ENCODE data around the gene NTNG1.
"Not testable (repeated sequence)": the region's sequence is repeated elsewhere in the genome, so short reads cannot be mapped to it uniquely, and the experiment has no call there.

NTNG1 gene

DNA sequence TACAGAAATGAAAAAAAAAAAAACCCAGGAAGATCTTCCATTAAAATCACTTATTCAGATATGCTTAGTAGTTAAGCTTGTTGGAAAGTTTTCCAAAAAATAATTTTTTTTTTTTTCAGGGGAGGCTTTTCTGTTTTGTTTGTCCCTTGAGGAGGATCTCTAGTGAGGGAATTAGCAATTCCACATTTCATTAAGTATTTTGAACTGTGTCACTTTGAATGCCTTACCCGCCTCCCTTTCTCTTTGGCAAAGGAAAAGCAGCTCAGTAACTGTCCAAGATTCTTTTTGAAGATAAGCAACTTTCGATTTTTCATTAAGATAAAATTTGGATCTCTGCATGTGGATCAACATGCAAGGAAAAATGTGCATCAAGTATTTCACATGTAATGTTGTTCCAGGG is 1.8 kb downstream of the NTNG1 start:
- no peak for DNase-seq (ENCODE audit: low read depth in 2 of 3, low spot score in 1 of 3)

DNA sequence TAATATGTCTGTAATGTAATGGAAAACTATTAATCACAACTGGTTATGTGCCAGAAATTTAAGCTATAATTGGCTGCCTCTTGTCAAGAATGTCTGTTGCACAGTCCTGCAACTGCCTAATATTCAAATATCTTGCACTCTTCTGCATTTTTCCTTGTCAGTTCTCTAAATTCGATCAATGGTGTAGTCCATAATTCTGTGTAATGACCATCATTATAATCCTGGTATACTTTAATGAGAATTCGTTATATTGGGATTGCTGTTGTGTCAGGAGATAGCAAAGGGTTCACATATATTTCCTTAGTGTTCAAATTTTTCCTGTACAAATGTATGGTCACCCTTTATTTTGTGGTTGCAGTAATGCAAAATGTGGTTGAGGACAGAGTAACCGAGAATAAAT is 4.8 kb downstream of the NTNG1 start:
- no peak for DNase-seq (ENCODE audit: low read depth in 2 of 3, low spot score in 1 of 3)

DNA sequence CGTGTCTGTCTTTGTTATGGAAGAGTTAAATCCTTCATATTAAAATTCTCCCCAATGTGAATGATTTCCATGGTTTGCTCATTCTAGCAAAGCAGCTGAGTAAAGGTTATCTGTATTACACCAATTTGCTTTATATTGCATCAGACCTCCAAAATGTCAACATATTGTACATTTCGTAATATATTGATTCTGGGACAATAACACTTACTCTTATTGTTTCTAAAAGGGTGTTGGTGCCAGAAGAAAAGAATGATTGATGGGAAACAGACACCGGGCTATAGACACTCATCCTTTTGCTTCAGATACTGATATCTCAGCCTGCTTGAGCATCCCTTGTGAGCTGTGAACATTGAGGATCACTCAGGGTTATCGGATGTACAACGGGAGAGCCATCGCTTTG is 7.0 kb downstream of the NTNG1 start:
- no peak for DNase-seq (ENCODE audit: low read depth in 2 of 3, low spot score in 1 of 3)

DNA sequence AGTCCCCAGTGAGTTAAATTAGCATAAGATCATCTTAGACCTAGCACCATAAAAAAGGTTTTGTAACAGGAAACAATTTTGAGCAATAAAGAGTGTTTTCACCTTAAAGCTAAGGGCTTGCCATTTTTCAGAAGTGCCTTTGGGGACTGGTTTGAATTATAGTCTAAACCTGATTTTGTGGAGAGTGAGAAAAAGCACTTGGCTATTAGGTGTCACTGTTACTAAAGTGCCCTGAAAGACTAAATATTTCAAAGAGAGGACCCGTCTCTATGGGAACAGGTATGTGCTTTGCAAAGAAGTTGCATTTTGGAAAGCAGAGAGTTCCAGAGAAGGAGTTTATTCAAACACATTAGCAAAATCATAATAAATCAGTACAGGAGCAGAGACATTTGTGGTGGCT is 9.1 kb downstream of the NTNG1 start:
- no peak for DNase-seq (ENCODE audit: low read depth in 2 of 3, low spot score in 1 of 3)

DNA sequence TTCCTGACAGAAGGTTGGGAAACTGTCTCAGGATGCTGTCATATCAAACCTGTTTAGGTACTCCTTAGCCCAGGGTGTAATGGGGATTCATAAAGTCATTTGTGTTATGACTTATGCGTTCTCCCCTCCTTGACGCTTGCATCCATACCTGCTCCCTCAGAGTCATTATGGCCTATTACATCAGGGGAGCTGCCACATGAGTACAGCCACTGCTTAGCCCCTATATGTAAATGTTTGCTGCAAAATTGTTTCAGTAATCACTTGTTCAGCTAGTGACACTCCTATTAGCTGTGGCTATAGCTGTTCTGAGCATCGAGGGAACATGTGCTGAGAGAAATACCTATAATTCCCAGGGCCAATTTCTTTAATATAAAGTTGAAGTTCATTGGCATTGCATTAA is 10.5 kb downstream of the NTNG1 start:
- DNase-seq (ENCODE audit: low read depth in 2 of 3, low spot score in 1 of 3), result no peak

DNA sequence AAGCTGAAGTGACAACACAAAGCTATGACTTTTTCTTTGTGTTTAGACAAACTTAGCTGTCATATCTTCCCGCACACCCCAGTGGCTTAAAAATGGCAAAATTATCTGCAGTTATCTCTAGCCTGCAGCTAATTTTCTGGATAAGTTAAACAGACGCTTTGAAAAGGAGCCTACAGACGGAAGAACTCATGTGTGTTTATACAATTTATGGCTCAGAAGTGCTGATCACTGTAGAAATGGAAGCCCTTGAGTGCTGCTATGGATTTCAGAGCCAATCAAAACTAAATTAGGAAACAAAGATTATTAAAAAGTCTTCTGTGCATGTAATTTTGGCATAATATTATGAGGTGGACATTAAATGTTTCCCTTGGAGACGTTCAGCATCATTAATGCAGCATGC is 11.6 kb downstream of the NTNG1 start:
- no peak for DNase-seq (ENCODE audit: low read depth in 2 of 3, low spot score in 1 of 3)

DNA sequence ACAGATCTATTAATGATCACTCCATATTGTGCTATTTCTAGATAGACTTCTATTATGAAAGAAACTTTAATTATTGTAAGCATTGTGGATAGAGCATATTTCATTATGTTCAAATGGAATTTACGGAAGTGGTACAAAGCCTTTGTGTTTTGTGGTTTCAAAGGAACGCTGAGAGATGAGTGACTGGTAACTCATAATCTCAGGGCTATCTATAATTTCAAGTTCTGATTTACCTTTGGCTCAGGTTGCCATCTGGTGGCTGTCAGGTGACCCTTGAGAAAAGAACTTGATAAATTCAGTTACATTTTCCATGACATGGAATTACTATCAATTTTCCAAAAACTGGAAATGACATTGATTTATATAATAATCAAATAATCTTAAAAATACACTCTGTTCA is 12.2 kb downstream of the NTNG1 start:
- DNase-seq (ENCODE audit: low read depth in 2 of 3, low spot score in 1 of 3), result no peak

DNA sequence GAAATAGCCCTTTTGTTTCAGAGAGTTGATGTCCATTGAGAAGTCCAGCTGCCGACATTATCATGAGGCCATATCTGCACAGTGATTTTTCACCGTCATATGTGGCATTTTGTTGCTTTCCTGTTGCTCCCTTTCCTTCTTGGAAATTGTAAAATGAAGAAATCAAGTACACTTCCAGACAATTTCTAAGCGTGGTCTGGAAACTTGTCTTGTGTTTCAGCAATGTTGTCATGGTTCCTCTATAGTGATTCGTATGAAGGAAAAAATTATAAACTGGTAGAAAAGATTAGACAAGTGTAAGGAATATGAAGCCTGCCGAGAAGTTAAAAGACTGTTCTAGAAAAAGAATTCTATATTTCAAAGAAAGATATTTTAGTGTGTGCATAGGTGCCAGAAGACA is 17.7 kb downstream of the NTNG1 start:
- no peak for DNase-seq (ENCODE audit: low read depth in 2 of 3, low spot score in 1 of 3)

DNA sequence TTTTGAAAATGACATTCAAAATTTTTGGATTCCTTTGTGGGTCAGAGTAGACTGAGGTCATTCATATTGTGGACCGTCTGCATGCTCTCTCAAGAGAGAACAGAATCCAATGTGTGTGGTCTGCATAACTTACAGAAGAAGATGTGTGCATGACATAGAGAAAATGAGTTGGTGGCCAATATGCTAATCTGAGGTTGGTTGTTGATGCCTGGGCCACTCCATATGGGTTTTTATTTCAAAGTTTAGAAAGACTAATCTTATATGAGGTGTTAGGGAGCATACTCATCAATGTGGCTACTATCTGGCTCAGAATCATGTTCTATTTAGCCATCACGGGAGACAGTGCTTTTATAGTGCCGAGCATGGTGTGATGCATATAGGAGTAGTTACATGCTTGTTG is 18.2 kb downstream of the NTNG1 start:
- DNase-seq (ENCODE audit: low read depth in 2 of 3, low spot score in 1 of 3), result no peak

DNA sequence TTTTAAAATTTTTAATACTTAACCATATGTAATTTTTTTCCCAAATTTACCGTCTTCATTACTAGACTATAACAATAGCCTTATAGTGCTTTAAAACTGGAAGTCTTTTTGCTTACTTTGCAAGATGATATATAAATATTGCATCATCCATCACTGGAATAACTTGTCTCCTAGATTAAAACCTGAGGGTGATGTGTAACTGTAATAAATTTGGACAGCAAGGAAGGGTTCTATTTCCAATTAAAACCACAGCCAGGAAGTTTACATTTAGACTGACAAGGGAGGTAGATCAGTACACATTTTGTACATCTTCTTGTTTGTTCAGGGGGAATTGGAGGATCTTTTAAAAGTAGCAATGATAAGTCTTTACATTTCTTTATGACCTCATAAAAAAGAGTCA is 21.9 kb downstream of the NTNG1 start:
- no peak for DNase-seq (ENCODE audit: low read depth in 2 of 3, low spot score in 1 of 3)

DNA sequence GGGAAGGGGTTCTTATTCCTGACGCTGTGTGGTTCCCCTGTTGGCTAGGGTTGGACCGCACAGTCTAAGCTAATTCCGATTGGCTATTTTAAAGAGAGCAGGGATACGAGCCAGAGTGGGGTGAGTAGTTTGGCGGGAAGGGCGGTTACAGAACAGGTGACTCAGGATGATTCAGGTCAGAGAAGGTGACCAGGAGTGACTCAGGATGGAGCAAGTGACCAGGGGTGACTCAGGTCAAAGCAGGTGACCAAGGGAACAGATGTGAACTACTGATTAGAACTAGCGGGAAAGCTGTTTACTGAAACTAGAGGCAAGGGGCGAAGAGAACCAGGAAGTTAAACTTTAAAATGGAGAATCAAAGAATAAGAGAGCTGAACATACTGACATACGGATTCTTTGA is 24.1 kb downstream of the NTNG1 start:
- DNase-seq (ENCODE audit: low read depth in 2 of 3, low spot score in 1 of 3), result not testable (repeated sequence)

DNA sequence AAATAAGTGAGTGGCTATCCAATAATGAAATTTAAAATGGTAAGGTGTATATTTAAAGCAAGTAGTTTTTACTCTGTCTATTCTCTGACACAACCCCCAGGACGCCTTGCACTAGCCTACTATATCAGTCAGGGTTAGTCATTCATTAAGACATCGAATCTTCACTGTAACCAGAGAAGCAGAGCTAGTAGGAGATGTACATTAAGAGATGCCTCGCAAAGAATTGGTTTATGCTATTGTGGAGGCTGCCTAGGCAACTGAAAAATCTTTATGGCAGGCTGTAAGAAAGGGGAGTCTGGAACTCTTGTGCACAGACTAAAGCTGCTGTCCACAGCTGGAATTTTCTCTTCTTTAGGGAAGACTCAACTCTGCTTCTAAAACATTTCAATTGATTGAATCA is 28.8 kb downstream of the NTNG1 start:
- no peak for DNase-seq (ENCODE audit: low read depth in 2 of 3, low spot score in 1 of 3)

DNA sequence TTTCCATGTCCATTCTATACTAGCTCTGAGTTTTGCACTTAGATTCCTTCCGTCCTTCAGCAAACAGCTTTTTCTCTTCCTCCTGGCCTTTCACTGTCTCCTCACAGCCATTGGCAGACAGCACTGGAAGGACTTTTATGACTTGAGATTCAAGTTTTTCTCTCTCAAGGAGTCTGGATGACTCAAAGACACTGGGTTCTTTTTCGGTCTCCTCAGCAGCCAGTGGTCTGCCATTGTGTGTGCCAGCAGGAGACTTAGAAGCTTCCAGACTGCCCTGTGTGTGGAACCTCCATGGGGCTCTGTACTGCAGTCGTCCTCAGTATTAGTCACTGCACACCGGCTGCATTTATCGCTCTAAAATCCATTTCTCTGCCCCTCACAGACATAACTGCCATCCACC is 30.5 kb downstream of the NTNG1 start:
- no peak for DNase-seq (ENCODE audit: low read depth in 2 of 3, low spot score in 1 of 3)

DNA sequence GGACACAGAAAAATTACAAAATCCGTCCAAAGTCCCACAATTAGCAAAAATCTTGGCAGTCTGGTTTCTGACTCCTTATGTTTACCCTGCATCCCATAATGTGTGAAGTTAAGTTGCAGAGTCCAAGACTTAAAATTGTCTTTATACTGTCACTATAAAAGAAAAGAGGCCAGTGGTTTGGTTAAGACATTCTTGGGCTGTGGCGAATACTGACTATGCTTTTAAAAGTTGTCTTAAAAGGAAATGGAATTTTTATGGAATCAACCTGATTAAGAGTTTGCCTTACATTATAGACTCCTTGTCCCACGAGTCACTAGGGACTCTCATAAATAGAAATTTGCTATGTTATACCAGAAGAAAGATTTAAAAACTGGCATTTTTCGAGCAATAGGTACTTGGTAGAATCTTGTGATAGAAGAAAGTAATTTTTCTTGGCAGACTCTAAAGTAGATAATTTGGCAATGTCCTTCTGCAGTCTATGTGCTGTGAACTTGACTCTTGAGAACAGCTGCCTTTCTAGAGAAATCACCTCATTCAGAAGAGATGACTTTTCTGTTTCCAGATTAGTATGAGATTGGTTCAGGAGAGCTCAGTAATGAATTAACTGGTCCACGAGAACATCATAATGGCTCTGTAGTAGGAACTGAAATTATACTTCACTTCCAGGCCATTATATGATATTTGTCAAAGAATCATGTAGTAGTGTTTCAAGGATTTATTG is 31.8 kb downstream of the NTNG1 start:
- DNase-seq (ENCODE audit: low read depth in 2 of 3, low spot score in 1 of 3), result no peak

DNA sequence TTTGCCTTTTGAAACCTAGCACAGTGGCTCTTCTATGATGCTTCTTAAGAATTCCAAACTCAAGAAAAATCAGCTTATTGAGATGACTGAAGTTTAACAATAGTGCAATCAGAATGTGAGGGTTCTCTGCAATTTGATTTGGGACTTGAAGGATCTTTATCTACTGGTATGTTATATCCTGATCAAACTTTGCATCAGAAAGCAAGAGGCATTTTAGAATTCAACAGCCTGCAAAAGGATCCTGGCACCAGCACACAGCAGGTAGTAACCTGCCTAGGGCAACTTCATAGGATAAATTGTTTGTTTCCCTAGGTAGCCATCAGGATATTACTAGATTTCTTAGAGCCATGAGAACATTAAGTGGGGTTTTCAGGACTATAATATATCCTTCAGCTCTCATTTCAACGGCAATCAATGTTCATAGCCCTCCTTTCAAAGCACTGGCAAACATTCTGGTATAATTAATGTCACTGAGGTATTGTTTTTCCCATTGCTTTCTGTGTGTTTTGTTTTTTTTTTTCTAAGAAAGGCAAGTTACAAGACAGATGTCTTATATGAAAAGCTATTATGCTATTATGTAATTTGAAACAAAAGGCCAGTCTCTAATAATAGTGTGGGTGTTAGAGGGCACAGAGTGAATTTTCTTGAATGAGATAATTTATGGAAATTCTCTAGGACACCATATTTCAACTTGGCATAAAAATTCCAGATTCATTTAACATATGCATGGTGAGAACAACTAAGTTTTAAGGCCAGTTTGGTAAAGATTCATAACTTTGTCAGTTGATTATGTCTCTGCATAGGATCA is 34.5 kb downstream of the NTNG1 start:
- no peak for DNase-seq (ENCODE audit: low read depth in 2 of 3, low spot score in 1 of 3)

DNA sequence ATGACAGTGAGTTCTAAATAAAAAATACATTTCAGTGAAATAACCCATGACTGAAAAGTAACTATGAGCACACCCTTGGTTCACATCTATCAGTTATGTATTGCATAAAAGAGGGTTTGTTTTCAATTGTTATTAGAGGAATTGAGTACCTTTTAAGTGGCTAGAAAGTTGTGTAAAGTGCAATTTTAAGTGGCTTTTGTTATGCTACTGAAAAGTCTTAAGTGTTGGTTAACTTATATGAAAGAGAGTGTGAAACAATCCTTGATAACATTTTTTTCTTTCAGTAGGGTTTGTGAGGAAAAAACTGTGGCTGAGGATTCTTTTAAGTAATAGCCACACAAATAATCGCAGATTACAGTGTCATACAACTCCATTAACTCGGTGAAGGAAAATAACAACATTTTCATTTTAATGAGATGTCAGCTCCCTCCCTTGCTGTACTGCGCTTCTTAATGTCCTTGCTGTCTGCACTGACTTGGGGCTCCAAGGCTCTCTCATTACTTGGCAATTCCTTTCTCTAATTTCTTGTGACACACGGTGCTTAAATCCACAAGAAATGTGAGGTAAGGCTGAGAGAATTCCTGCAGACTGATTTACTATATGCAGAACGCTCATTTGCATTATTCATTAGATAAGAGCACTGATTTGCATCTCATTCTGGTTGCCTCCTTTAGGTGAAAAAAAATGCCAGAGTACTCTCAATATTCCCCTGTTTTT is 40.6 kb downstream of the NTNG1 start:
- DNase-seq (ENCODE audit: low read depth in 2 of 3, low spot score in 1 of 3), result no peak

DNA sequence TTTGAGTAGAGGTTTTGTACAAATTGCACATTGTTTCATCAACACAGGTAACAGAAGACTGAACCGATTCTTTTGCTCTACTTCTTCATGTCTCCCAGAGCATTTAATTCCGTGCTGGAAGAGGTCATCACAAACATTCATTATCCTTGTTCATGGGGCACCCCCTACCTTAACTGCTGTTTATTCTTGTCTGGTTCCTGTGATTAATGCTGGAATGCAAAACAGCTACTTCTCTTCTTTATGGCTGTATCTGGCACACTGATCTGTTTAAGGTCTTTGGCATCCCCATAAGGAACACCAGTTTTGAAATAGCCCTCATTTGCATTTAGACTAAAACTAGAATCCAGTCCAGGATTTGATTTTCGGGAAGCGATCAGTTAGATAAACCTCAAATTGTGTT is 42.2 kb downstream of the NTNG1 start:
- DNase-seq (ENCODE audit: low read depth in 2 of 3, low spot score in 1 of 3), result no peak

DNA sequence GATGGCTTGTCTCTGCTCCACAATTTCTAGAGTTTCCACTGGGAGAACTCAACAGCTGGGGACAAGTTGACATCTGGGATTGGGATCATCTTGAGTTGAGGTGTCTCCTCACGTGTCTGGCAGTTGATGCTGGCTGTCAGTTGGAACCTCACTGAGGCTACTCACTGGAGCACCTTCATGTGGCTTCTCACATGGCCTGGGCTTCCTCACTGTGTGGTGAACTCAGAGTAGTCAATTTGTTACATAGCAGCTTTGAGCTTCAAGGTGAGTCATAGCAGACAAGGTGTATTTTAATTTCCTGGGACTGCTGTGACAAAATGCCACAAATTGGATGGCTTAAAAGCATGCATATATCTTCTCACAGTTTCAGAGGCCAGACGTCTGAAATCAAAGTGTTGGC is 44.0 kb downstream of the NTNG1 start:
- DNase-seq (ENCODE audit: low read depth in 2 of 3, low spot score in 1 of 3), result no peak

DNA sequence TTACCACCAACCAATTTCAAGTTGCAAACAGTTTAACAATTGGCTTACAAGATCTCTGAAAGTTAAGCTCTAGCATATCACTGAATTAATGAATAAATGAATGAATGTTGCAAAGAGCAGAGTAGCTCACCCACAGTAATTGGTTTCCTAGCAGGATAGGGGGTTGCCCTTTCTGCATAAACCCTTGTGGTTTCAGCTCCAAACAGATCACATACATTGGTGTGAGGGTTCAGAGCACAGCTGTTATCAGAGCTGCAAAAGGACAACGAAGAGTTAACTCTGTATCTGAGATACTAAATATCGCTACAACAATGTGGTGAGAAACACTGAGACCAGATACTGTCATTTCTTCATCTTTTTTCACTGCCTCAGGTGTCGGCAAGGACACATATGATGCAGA is 46.6 kb downstream of the NTNG1 start:
- no peak for DNase-seq (ENCODE audit: low read depth in 2 of 3, low spot score in 1 of 3)

DNA sequence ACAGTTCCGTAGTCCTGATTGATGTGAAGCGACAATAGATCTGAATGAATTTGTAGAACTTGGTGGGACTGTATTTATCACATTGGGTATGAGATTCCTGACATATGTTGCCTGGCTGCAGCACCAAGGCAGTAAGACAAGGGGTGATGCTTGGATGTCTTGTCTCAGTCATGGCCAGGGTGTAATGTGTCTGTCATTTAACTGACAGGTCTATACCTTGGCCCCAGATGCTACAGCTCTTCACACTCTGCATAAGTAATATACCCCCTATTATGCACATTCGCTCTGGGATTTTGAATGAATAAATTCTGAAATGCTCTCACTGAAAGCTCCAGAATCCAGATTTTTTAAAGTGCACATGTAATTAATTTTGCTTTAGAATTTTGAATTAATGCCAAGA is 47.3 kb downstream of the NTNG1 start:
- DNase-seq (ENCODE audit: low read depth in 2 of 3, low spot score in 1 of 3), result no peak

DNA sequence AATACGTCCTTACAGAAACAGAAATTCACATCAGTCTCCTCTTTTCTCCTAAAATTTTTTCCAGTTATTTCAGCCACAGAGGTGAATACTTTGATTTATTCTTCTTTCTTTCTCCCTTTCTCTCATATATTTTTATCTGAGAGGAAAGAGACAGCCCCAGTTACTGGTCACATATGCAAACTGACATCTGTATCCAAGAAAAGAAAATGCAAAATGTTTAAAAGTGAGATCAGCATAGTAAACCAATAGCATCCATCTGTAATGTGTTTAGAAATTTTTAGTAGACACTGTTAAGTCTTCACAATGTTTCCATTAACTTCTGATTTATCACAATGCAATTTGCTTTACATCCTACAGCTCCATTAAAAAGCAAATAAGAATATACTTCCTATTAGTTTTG is 53.5 kb downstream of the NTNG1 start:
- DNase-seq (ENCODE audit: low read depth in 2 of 3, low spot score in 1 of 3), result no peak

DNA sequence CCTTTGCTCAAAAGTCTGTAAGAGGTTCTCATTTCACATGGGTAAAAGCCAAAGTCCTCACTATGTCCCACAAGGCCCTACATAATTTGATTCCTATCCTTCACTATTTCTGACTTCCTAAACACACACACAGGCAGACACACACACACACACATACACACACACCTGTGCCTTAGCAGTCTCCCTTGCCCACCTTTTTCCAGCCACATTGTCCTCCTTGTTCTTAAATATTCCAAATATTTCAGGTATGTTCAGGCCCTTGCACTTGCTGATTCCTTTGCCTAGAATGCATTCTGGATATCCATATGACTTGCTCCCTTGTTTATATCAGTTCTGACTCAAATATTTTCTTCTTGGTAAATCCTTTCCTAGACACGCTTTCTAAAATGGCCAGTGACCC is 54.6 kb downstream of the NTNG1 start:
- DNase-seq (ENCODE audit: low read depth in 2 of 3, low spot score in 1 of 3), result no peak

Measured in stimulated activated CD4-positive, alpha-beta T cell treated with anti-CD3 and anti-CD28 coated beads, Interleukin-12 subunit alpha, Interleukin-12 subunit beta, amount 100 ng/mL, for 48 hours (primary cell).